ENCODE data around the gene MRGPRE. TPM values are rescaled to one million over a fixed set of nuclear protein-coding genes. Genes with fewer than 3 reads are reported as not detected.
A peak's percentile ranks its signal among the peaks of the same experiment; 100 is the strongest.
"Not testable (repeated sequence)": the region's sequence is repeated elsewhere in the genome, so short reads cannot be mapped to it uniquely, and the experiment has no call there.

The MRGPRE gene, protein sequence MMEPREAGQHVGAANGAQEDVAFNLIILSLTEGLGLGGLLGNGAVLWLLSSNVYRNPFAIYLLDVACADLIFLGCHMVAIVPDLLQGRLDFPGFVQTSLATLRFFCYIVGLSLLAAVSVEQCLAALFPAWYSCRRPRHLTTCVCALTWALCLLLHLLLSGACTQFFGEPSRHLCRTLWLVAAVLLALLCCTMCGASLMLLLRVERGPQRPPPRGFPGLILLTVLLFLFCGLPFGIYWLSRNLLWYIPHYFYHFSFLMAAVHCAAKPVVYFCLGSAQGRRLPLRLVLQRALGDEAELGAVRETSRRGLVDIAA
- not detected for total RNA-seq
- long read RNA-seq, result 0 reads

DNA sequence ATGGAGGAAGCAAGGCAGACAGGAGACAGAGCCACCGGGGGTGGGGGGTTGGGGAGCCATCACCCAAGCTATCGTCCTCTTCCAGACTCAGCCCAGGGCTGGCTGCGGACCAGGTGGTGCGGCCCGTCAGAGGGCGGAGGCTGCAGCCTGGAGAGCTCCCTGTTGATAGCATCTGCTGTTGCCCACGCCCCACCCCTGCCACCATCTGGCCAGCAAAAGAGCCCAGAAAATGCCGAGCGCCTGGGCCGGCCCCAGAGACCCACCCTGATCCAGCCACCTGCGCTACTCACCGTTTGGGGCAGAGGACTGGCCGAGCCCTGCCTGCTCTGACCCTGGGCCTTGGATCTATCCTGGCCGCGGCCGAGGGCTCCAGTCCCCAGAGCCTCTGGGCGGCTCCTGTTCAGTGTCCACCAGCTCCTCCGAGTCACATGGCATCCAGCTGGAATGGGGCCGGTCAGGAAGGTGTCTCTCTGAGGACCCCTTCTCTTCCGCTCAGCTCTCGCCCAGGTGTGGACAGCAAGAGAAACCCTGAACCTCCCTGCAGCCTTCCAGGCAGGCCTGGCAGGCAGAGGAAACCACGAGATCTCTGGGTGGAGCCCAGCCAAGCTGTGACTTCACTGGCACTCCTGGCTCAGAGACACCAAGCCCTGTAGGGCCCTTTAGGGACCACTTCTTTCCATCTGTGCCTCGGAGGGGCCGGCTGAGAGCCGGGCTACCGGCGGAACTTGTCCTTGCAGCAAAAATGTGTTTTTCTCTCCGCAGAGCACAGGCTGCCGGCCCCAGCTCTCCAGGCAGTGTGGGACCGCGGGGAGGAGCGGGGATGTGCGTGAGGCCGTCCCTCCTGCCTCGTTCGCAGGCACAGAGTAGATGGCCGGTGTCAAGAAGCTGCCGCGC is at the start of gene MRGPRE:
TSS of gene MRGPRE (minus strand) at position 567 of the 894 bp plus-strand sequence. CDS start 3,618 bp downstream, outside the sequence.
- Histone ChIP-seq H3K4me3 (no peak within 1 kb of the TSS), H3K4me1 (no peaks in the 10 kb centered on the region), H3K27me3 (no peaks in the 10 kb centered on the region), H3K36me3 (no peaks in the 10 kb centered on the region), H3K9me3 (no peaks in the 10 kb centered on the region), H3K27ac (no peak within 1 kb of the TSS)
- WGBS (ENCODE audit: insufficient coverage, low coverage, low lambda C conversion rate, missing lambda C conversion rate), result 48% methylated on average over 11 of the region's 39 CpGs
- DNase-seq (peak in 2 of 3 donors; percentile 41 to 48), ATAC-seq (peak in 1 of 4 donors; percentile 24)
- TF ChIP-seq POLR2A (IDR thresholded peaks at IDR 0.05), result no peak
- TF ChIP-seq, protein P1, sequence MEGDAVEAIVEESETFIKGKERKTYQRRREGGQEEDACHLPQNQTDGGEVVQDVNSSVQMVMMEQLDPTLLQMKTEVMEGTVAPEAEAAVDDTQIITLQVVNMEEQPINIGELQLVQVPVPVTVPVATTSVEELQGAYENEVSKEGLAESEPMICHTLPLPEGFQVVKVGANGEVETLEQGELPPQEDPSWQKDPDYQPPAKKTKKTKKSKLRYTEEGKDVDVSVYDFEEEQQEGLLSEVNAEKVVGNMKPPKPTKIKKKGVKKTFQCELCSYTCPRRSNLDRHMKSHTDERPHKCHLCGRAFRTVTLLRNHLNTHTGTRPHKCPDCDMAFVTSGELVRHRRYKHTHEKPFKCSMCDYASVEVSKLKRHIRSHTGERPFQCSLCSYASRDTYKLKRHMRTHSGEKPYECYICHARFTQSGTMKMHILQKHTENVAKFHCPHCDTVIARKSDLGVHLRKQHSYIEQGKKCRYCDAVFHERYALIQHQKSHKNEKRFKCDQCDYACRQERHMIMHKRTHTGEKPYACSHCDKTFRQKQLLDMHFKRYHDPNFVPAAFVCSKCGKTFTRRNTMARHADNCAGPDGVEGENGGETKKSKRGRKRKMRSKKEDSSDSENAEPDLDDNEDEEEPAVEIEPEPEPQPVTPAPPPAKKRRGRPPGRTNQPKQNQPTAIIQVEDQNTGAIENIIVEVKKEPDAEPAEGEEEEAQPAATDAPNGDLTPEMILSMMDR (IDR thresholded peaks at IDR 0.05), result no peak
- intact Hi-C loops (cut with DNase I), result no loop called here

DNA sequence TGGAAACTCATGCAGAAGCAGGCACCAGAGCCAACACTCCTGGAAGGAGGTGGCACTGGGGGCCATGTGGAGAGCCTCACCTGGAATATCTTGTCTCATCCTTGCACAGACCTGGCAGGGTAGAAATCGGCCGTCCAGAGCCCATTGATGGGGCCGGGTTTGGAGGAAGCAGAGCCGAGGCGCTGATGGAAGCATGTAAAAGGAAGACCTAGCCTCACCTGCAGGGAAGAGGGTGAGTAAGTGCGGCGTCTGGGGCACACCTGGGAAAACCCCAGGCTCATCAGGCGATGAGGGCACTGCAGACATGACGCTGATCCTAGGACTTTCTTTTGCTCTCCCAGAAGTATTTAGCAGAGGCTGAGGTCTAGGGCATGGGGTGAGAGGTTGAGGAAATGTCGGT is 48.9 kb upstream of the MRGPRE start:
- H3K9me3 ChIP-seq; H3K4me3 ChIP-seq; intact Hi-C loops (cut with DNase I); H3K27me3 ChIP-seq; H3K36me3 ChIP-seq; H3K4me1 ChIP-seq; ATAC-seq; DNase-seq; H3K27ac ChIP-seq: not testable (repeated sequence)
- 67% methylated on average over 1 of the region's 10 CpGs for WGBS (ENCODE audit: insufficient coverage, low coverage, low lambda C conversion rate, missing lambda C conversion rate)

DNA sequence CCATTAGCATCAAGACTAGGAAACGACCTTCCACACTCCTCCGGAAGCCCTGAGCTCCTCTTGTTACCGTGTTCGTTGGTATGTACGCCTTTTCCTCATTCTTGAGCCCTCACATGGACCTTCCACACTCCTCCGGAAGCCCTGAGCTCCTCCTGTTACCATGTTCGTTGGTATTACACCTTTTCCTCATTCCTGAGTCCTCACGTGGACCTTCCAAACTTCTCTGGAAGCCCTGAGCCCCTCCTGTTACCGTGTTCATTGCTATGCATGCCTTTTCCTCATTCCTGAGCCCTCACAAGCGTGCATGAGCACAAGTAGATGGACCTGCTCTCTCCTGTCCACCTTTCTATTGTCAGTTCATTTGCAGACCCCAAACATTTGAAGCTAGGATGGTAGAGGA is 48.4 kb upstream of the MRGPRE start:
- H3K4me1 ChIP-seq; H3K9me3 ChIP-seq; H3K27me3 ChIP-seq; DNase-seq; H3K27ac ChIP-seq; ATAC-seq; intact Hi-C loops (cut with DNase I); H3K4me3 ChIP-seq; H3K36me3 ChIP-seq: not testable (repeated sequence)
- no CpG with 5 or more reads among the region's 10 CpGs for WGBS (ENCODE audit: insufficient coverage, low coverage, low lambda C conversion rate, missing lambda C conversion rate)

DNA sequence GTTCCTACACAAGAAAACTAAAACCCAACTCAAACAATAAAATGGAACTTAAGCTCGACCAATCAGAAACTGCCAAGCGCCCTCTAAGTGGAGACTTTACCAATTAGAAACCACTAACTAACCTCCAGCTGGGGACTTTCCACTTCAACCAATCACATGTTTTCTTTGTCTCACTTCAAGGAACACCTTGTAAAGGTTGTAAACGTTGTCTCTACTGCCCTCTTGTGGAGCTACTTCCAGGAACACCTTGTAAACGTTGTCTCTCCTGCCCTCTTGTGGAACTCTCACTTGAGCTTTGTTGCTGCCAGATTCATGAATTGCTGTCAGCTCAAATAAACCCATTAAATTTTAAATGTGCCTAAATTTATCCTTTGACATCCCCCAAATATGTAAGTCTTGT is 46.7 kb upstream of the MRGPRE start:
- ATAC-seq, result peak; percentile 38 to 71 (median 56)
- H3K27me3 ChIP-seq; DNase-seq; intact Hi-C loops (cut with DNase I); H3K9me3 ChIP-seq; H3K27ac ChIP-seq; H3K36me3 ChIP-seq; H3K4me3 ChIP-seq; H3K4me1 ChIP-seq: not testable (repeated sequence)
- no CpG with 5 or more reads among the region's 4 CpGs for WGBS (ENCODE audit: insufficient coverage, low coverage, low lambda C conversion rate, missing lambda C conversion rate)

DNA sequence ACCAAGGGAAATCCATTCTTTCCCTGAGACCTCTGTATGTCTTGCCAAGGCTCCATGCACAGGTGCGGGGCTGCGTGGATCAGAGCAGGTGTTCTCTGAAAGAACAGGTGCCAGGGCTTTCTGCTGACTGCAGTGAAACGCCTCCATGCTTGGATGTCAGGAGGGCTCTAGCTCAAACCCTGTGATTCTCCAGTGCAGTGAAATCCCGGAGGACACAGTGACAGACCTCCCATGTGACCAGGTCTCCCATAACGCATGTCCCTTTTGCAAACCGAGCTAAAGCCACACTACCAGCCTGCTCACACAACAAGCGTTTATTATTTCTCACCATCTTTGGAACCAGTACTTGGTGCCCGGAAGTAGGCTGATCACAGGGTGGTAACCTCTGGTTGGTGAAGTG is 41.4 kb upstream of the MRGPRE start:
- H3K9me3 ChIP-seq; H3K27me3 ChIP-seq; intact Hi-C loops (cut with DNase I); H3K27ac ChIP-seq; H3K36me3 ChIP-seq; H3K4me1 ChIP-seq; H3K4me3 ChIP-seq; DNase-seq; ATAC-seq: not testable (repeated sequence)
- WGBS (ENCODE audit: insufficient coverage, low coverage, low lambda C conversion rate, missing lambda C conversion rate), result no CpG with 5 or more reads among the region's 8 CpGs

DNA sequence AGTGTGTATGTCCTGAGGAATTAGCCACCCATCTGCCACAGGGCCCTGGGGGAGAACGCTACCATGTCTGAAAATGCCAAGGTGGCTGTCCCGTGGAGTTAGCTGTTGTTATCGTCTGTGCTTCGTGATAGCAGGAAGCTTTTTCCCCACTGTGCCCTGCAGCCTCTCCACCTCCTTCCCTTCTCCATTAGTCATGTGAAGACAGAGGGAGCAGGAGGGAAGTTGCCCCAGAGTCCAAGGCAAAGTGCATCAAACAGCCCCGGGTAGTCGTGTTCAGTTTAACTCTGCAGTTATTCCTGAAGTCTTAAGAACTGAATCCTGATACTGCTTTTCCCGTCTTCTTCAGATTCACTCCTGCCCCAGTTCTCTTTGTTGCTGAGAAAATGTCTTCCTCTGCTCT is 30.3 kb upstream of the MRGPRE start:
- H3K4me3 ChIP-seq; DNase-seq; H3K27ac ChIP-seq; ATAC-seq; H3K27me3 ChIP-seq; H3K9me3 ChIP-seq; H3K4me1 ChIP-seq; intact Hi-C loops (cut with DNase I); H3K36me3 ChIP-seq: not testable (repeated sequence)
- 27% methylated on average over 5 of the region's 7 CpGs for WGBS (ENCODE audit: insufficient coverage, low coverage, low lambda C conversion rate, missing lambda C conversion rate)

DNA sequence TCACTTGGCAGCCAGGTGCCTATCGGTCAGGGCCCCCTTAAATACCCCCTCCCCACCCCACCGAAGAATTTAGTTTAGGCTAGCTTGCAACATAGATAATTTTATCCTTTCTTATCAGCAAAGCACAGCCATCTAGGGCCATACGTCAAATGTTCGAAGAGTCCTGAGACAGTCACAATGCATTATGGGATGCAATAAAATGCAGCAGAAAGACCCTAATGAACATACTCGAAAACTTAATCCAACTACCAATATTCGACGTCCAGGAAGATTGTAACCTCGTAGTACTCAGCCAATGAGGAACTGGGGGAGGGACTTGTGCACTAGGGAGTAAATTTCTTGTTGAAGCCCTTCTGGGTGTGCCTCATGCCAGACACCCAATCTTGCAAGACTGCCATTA is 29.6 kb upstream of the MRGPRE start:
- H3K27me3 ChIP-seq; H3K27ac ChIP-seq; ATAC-seq; intact Hi-C loops (cut with DNase I); H3K36me3 ChIP-seq; H3K4me3 ChIP-seq; H3K9me3 ChIP-seq; DNase-seq; H3K4me1 ChIP-seq: not testable (repeated sequence)
- WGBS (ENCODE audit: insufficient coverage, low coverage, low lambda C conversion rate, missing lambda C conversion rate), result 62% methylated on average over 6 of the region's 8 CpGs

DNA sequence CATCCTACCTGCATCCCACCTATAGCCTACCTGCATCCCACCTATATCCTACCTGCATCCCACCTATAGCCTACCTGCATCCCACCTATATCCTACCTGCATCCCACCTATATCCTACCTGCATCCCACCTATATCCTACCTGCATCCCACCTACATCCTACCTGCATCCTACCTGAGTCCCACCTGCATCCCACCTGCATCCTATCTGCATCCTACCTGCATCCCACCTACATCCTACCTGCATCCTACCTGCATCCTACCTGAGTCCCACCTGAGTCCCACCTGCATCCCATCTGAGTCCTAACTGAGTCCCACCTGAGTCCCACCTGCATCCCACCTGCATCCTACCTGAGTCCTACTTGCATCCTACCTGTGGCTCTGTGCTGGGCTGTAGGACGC is 25.3 kb upstream of the MRGPRE start:
- H3K27me3 ChIP-seq; H3K9me3 ChIP-seq; H3K4me3 ChIP-seq; ATAC-seq; H3K27ac ChIP-seq; H3K4me1 ChIP-seq; DNase-seq; H3K36me3 ChIP-seq; intact Hi-C loops (cut with DNase I): not testable (repeated sequence)
- 56% methylated on average over 1 of the region's 1 CpG for WGBS (ENCODE audit: insufficient coverage, low coverage, low lambda C conversion rate, missing lambda C conversion rate)

DNA sequence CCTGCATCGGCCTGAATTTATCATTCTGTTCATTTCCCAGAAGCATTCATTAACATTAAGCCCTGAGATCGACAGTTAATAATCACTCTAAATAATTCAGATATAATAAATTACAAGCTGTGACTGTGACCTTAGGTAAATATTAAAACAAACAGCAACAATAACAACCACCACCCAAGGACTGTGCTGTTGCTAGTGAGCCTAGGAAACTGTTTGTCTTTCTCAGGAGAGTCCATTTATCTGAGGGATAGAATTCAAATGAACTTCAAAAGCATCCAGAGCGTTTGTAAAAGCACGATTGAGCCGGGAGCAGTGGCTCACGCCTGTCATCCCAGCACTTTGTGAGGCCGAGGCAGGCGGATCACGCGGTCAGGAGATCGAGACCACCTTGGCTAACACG is 23.0 kb upstream of the MRGPRE start:
- H3K36me3 ChIP-seq; intact Hi-C loops (cut with DNase I); H3K27me3 ChIP-seq; H3K27ac ChIP-seq; ATAC-seq; H3K9me3 ChIP-seq; DNase-seq; H3K4me1 ChIP-seq; H3K4me3 ChIP-seq: not testable (repeated sequence)
- no CpG with 5 or more reads among the region's 12 CpGs for WGBS (ENCODE audit: insufficient coverage, low coverage, low lambda C conversion rate, missing lambda C conversion rate)

DNA sequence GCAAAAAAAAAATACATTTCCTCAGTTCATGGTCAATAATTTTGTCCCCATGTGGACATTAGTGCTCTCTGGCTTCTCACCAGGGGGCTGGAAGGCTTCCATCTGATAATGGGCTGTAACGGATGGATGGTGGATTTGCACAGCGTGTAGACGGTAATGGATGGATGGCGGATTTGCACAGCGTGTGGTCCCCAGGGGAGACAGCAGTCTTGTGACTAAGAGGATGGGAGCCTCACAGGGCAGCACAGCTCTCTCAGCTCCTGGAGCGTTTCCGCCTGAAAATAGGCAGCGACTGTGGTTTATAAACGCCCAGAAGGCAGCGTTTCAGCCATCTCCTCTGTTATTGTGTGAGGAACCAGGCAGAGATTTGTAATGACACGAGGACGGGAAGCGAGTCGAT is 22.6 kb upstream of the MRGPRE start:
- ATAC-seq; H3K9me3 ChIP-seq; H3K36me3 ChIP-seq; DNase-seq; H3K27ac ChIP-seq; H3K4me1 ChIP-seq; intact Hi-C loops (cut with DNase I); H3K4me3 ChIP-seq; H3K27me3 ChIP-seq: not testable (repeated sequence)
- no CpG with 5 or more reads among the region's 14 CpGs for WGBS (ENCODE audit: insufficient coverage, low coverage, low lambda C conversion rate, missing lambda C conversion rate)

Measured in right lobe of liver (tissue), 6 donors.